ENCODE data around the gene PLEKHF1.
"Not testable (repeated sequence)": the region's sequence is repeated elsewhere in the genome, so short reads cannot be mapped to it uniquely, and the experiment has no call there.

The PLEKHF1 gene

GRCh38 chr19:29665215-29665825 lies at the start of gene PLEKHF1:
PLEKHF1 (plus strand) TSS chr19:29665461; CDS start chr19:29673840, 8,379 bp downstream.
- DNase-seq = peak; percentile 44

- DNase-seq = no peak
These were observed 49.3 kb upstream of the PLEKHF1 start for GRCh38 chr19:29615891-29616425.

- DNase-seq = no peak
These were observed 48.7 kb upstream of the PLEKHF1 start for GRCh38 chr19:29616541-29616940.

DNA sequence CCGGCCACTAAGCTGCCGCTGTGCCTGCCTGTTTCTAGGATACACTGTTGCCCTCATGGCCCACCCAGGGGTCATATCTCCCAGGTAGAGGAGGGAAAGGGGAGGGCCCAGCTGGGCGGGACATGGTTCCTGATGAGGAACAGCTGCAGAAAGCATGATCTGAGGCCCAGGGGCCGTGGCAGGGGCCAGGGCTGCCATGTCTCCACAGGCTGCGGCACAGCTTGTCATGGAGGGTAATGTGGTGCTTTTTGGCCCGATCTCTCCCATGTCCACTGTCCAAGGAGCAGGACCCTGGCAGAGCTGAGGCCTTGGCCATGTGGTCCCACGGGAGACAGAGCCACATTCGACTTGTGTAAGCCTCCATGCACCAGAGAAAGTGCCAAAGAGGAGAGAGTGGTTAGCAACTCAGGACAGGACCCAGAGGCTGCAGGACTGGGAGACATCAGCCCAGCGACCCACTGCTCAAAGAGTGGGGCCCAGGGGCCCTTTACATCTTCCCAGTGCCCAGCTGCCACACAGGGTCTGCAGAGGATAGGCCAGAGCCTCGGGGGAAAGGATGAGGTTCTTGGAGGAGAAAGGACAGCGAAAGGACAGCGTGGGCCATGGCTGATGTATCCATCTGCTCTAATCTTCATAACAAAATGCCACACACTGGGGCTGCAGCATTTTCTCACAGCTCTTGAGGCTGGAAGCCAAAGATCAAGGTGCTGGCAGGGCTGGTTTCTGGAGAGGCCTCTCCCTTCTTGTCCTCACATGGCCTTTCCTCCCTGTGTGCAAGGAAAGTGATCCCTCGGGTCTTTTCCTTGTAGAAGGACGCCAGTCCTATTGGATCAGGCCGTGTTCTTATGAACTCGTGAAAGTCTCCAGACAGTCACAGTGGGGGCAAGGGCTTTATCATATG lies 47.6 kb upstream of the PLEKHF1 start:
- DNase-seq = no peak

DNA sequence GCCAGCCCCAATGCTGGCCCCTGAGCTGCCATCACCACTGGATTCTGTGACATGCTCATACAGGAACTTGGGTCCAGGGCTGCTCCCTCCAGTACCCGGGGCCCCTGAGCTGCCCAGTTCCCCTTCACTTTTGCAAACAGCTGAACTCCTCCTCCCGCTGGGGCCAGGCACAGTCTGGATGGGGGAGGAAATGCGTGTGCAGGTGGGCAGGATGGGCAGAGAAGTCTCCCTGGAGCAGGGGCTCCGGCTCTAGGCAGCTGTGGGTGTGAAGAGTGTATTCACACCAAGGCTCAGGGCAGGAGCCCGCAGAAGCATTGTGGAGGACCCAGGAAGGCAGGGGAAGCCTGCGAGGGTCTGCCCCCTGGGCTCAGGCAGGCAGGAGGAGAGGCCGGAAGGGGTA lies 46.8 kb upstream of the PLEKHF1 start:
- DNase-seq = no peak

GRCh38 chr19:29618871-29619270 lies 46.4 kb upstream of the PLEKHF1 start:
- DNase-seq = no peak

GRCh38 chr19:29620931-29621351 lies 44.3 kb upstream of the PLEKHF1 start:
- DNase-seq = no peak

- no peak for DNase-seq
These were observed 42.8 kb upstream of the PLEKHF1 start for GRCh38 chr19:29622166-29623070.

- no peak for DNase-seq
These were observed 41.4 kb upstream of the PLEKHF1 start for GRCh38 chr19:29623726-29624488.

DNA sequence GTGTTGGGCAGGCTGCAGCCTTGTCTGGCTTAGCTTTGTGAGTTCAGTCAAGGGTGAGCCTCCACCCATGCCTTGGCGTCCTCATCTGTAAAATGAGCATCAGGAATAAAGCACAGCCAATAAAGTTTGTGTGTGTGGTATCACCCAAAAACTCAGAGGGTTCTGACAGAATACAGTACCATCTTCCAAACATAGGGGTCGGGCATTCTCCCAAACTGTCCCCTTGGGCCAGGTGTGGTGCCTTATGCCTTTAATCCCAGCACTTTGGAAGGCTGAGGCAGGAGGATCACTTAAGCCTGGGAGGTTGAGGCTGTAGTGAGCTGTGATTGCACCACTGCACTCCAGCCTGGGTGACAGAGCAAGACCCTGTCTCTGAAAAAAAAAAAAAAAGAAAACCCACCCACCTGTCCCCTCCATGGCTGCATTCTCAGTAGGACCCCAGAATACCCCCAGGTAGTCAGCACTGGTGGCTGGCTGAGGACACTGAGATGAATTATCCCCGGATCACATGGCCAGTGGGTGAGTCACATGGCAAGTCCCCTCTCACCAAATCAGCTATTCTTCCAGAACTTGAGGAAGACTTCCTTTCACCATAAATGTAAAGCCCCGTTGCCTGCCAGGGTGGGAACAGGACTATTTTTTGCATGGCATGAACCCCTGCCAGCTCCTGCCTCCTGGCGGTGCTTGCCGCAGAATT lies 40.6 kb upstream of the PLEKHF1 start:
- no peak for DNase-seq

- DNase-seq = no peak
These were observed 40.0 kb upstream of the PLEKHF1 start for GRCh38 chr19:29625186-29625651.

- DNase-seq = no peak
These were observed 38.9 kb upstream of the PLEKHF1 start for GRCh38 chr19:29626386-29626785.

- not testable (repeated sequence) for DNase-seq
These were observed 38.4 kb upstream of the PLEKHF1 start for GRCh38 chr19:29626832-29627231.

GRCh38 chr19:29628661-29629385 lies 36.4 kb upstream of the PLEKHF1 start:
- DNase-seq = no peak

DNA sequence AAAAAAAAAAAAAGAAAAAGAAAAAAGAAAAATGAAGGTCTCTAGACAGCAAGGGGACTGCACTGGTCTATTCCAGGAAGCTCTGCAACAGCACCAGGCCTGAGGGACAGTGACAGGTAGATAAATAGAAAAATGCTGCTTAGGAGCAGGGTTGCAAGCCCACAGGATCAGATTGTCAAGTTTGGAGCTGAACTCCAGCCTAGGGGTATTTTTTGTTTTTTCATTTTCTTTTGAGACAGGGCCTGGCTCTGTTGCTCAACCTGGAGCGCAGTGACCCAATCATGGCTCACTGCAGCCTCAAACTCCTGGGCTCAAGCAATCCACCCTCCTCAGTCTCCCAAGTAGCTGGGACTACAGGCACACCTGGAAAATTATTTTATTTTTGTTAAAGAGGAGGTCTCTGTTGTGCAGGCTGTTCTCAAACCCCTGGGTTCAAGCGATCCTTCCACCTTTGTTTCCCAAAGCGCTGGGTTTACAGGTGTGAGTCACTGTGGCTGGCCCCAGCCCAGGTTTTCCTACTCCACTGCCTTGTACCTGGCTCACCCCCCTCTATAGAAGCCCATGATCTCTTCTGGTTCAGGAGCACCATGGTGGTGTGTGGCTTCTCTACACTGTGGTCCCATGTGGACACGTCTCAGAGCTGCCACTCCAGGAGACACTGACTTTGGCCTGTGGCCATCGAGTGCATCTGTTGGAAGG lies 35.3 kb upstream of the PLEKHF1 start:
- no peak for DNase-seq

DNA sequence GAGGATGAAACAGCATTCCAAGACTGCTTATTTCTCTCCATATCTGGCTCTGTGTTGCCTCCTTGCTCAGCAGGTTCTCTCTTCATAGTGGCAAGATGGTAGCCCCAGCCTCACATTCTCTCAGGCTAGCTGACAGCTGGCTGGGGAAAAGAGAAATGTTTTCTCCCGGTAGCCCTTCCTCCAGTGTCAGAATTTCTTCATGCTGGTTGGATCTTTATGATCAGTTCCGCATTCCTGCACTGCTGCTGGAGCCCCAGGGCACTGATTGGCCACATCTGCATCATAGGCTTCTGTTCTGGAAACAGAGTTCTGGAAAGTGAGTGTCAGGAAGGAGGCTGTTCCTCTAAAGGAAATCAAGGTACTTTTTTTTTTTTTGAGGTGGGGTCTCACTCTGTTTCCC lies 34.6 kb upstream of the PLEKHF1 start:
- no peak for DNase-seq

DNA sequence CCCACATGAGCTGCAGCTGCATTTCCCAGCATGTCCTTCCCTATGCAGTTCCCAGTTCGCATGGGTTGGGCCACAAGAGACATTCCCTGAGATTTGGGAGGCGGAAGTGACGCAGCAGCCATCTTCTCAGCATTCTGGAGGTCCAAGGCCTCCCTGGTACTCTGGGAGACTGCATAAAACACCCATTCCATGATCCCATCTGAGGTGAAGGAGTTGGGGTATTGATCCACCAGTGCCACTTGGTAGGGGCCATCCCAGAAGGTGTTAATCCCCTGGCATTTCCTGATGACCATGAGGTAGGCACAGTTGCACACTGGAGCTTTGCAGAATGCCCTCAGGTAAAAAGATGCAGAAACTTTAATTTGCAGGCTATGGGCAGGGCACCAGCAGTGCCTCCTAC lies 33.8 kb upstream of the PLEKHF1 start:
- DNase-seq = no peak

- DNase-seq = no peak
These were observed 31.3 kb upstream of the PLEKHF1 start for GRCh38 chr19:29634002-29634401.

DNA sequence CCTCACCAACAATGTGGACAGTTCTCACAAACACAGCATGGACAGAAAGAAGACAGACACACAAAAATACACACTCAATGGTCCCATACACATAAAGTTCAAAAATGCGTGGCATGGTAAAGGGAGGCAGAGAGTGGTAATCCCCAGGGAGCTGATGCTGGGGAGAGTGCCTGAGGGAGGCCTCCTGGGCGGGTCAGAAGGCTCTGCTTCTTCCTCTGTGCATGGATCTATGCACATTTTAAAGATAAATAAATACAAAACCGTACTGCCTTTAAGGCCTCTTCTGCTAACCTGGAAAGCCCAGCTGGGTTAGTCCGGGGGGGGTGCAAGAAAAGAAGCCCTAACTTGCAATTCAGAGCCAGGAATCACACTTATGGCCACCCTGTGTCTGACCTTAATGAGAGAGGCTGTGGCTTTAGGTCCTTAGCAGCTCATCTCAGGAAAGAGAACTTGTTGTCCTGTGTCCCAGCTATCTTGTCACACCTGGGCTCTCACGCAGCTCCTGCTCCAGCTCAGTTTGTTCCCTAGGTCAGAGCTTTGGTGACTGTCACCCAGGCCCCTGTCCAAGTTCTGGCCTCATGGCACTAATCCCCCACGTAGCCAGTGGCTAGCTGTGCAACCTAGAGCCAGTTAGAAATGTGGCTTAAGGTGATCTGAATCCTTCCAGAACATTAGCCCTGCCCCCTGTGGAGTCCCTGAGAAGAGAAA lies 30.7 kb upstream of the PLEKHF1 start:
- no peak for DNase-seq

All from NCI-H2029 (cell line).